ENCODE results near the gene MED13L. TPM values are rescaled to one million over a fixed set of nuclear protein-coding genes. Genes with fewer than 3 reads are reported as not detected.

The MED13L gene
- total and polyA plus RNA-seq, 2 donors (not counting 3 experiments of a cell fraction or from before 2014, with no cell fraction given), result 27.4 to 93.6 TPM

GRCh38 chr12:115934046-115934445, 343.4 kb downstream of the MED13L start:
- POLR2A ChIA-PET, result no interaction called here

GRCh38 chr12:115932066-115932465, 345.4 kb downstream of the MED13L start:
- no peaks in the 10 kb centered on the region for H3K9me1 ChIP-seq (replicated peaks; ENCODE audit: control insufficient read depth, extremely low read depth, insufficient read depth, low read length)
- H3K4me1 ChIP-seq (ENCODE audit: control insufficient read depth, extremely low read depth, insufficient read depth, low read length), result no peaks in the 10 kb centered on the region
- DNase-seq (ENCODE audit: low read depth, low spot score) (no peak), FAIRE-seq (peak; percentile 35)
- no TSS peak for BruUV-seq (replicated peaks)
- H3K4me2 ChIP-seq (ENCODE audit: insufficient read depth, low read length), result no peak overlapping the region
- no peak overlapping the region for H3K27ac ChIP-seq (ENCODE audit: insufficient read depth, low read depth, low read length)
- CTCF ChIA-PET, result no interaction called here
- TF ChIP-seq FOS (IDR thresholded peaks at IDR 0.05; ENCODE audit: borderline replicate concordance, insufficient read depth, low read length) (no peak), GATA2 (IDR thresholded peaks at IDR 0.05; ENCODE audit: insufficient read depth, insufficient read length, low read depth, low read length) (no peak), EZH2 (IDR thresholded peaks at IDR 0.05; ENCODE audit: borderline replicate concordance, low read depth, low read length, severe bottlenecking) (no peak), MYC (IDR thresholded peaks at IDR 0.05; ENCODE audit: low read depth, low read length) (no peak), MAX (IDR thresholded peaks at IDR 0.05; ENCODE audit: insufficient read depth, insufficient read length) (no peak), POLR2A (IDR thresholded peaks at IDR 0.05; ENCODE audit: low read depth, low read length) (no peak), CTCF (IDR thresholded peaks at IDR 0.05; ENCODE audit: extremely low read depth in 1 of 2, insufficient read depth in 1 of 2, low read depth in 1 of 2, low read length in 2 of 2) (no peak), JUN (IDR thresholded peaks at IDR 0.05; ENCODE audit: borderline replicate concordance, insufficient read depth, insufficient read length, low read depth) (no peak), POLR2AphosphoS5 (IDR thresholded peaks at IDR 0.05; ENCODE audit: insufficient read depth, low read depth, low read length) (no peak)
- H2AFZ ChIP-seq (ENCODE audit: low read depth, low read length), result no peak overlapping the region
- intact Hi-C loops (cut with micrococcal nuclease) (no loop called here), dilution Hi-C loops (cut with MboI; ENCODE audit: extremely low pct_ligation_motif_present, low sequenced_read_pairs) (no loop called here)
- H3K79me2 ChIP-seq (ENCODE audit: control insufficient read depth, insufficient read depth, low read length), result no peaks in the 10 kb centered on the region
- no peaks in the 10 kb centered on the region for H3K9me3 ChIP-seq (replicated peaks; ENCODE audit: control insufficient read depth, insufficient read depth, low read length)
- no peak overlapping the region for H3K4me3 ChIP-seq (replicated peaks in 1 of 3; ENCODE audit: insufficient read depth in 1 of 3, low read depth in 1 of 3, low read length in 3 of 3)
- H3K36me3 ChIP-seq (ENCODE audit: control insufficient read depth in 2 of 2, extremely low read depth in 1 of 2, insufficient read depth in 2 of 2, low read length in 2 of 2), result no peaks in the 10 kb centered on the region
- no peak overlapping the region for H3K9ac ChIP-seq (replicated peaks; ENCODE audit: extremely low read depth, insufficient read depth, low read length)
- H4K20me1 ChIP-seq (replicated peaks; ENCODE audit: control insufficient read depth, extremely low read depth, insufficient read depth, low read length), result no peaks in the 10 kb centered on the region
- POLR2A ChIA-PET, result no interaction called here
- no peaks in the 10 kb centered on the region for H3K27me3 ChIP-seq (ENCODE audit: control insufficient read depth in 2 of 2, insufficient read depth in 2 of 2, low read length in 2 of 2)

More at GRCh38 chr12:115934046-115934445, 343.4 kb downstream of the MED13L start:
- intact Hi-C loops (cut with micrococcal nuclease) (no loop called here), dilution Hi-C loops (cut with MboI; ENCODE audit: extremely low pct_ligation_motif_present, low sequenced_read_pairs) (no loop called here)
- Histone ChIP-seq H3K9me1 (replicated peaks; ENCODE audit: control insufficient read depth, extremely low read depth, insufficient read depth, low read length) (no peaks in the 10 kb centered on the region), H3K4me2 (ENCODE audit: insufficient read depth, low read length) (no peak overlapping the region), H3K9ac (replicated peaks; ENCODE audit: extremely low read depth, insufficient read depth, low read length) (no peak overlapping the region), H2AFZ (ENCODE audit: low read depth, low read length) (no peak overlapping the region), H3K4me1 (ENCODE audit: control insufficient read depth, extremely low read depth, insufficient read depth, low read length) (no peaks in the 10 kb centered on the region), H3K4me3 (replicated peaks in 1 of 3; ENCODE audit: insufficient read depth in 1 of 3, low read depth in 1 of 3, low read length in 3 of 3) (no peak overlapping the region), H3K9me3 (replicated peaks; ENCODE audit: control insufficient read depth, insufficient read depth, low read length) (no peaks in the 10 kb centered on the region), H3K27ac (ENCODE audit: insufficient read depth, low read depth, low read length) (no peak overlapping the region), H3K27me3 (ENCODE audit: control insufficient read depth in 2 of 2, insufficient read depth in 2 of 2, low read length in 2 of 2) (no peaks in the 10 kb centered on the region), H3K36me3 (ENCODE audit: control insufficient read depth in 2 of 2, extremely low read depth in 1 of 2, insufficient read depth in 2 of 2, low read length in 2 of 2) (no peaks in the 10 kb centered on the region), H4K20me1 (replicated peaks; ENCODE audit: control insufficient read depth, extremely low read depth, insufficient read depth, low read length) (no peaks in the 10 kb centered on the region), H3K79me2 (ENCODE audit: control insufficient read depth, insufficient read depth, low read length) (no peaks in the 10 kb centered on the region)
- no peak for DNase-seq (ENCODE audit: low read depth, low spot score)
- FAIRE-seq, result no peak
- CTCF ChIA-PET, result no interaction called here
- no TSS peak for BruUV-seq (replicated peaks)
- no peak for TF ChIP-seq FOS (IDR thresholded peaks at IDR 0.05; ENCODE audit: borderline replicate concordance, insufficient read depth, low read length)
- TF ChIP-seq EZH2 (IDR thresholded peaks at IDR 0.05; ENCODE audit: borderline replicate concordance, low read depth, low read length, severe bottlenecking), result no peak
- TF ChIP-seq GATA2 (IDR thresholded peaks at IDR 0.05; ENCODE audit: insufficient read depth, insufficient read length, low read depth, low read length), result no peak
- no peak for TF ChIP-seq POLR2AphosphoS5 (IDR thresholded peaks at IDR 0.05; ENCODE audit: insufficient read depth, low read depth, low read length)
- TF ChIP-seq MYC (IDR thresholded peaks at IDR 0.05; ENCODE audit: low read depth, low read length), result no peak
